HEK293T (cell line): ENCODE measurements around the gene HNRNPDL.

Experiments used
- BHLHE40 ChIP-seq: fragments of 450-650 bp; IDR thresholded peaks from 2 replicates; pipeline ENCODE4 v1.6.1; 2016; ENCODE audit warnings: mild to moderate bottlenecking, moderate library complexity, borderline replicate concordance
- ELF4 ChIP-seq: fragments of 450-650 bp; IDR thresholded peaks from 2 replicates; pipeline ENCODE4 v1.6.1; 2017; ENCODE audit warnings: antibody characterized with exemption
- FOXM1 ChIP-seq: fragments of 450-650 bp; IDR thresholded peaks from 2 replicates; pipeline ENCODE4 v1.6.1; 2017; ENCODE audit warnings: mild to moderate bottlenecking, borderline replicate concordance
- L3MBTL2 ChIP-seq: fragments of 450-650 bp; conservative IDR thresholded peaks from 2 replicates; pipeline ENCODE4 v1.6.1; 2016; ENCODE audit warnings: mild to moderate bottlenecking
- NFRKB ChIP-seq: fragments of 450-650 bp; IDR thresholded peaks from 2 replicates; pipeline ENCODE4 v1.6.1; 2016; ENCODE audit warnings: mild to moderate bottlenecking, moderate library complexity

GRCh38 chr4:82430193-82430963 lies at the start of gene HNRNPDL, which contains the start of gene ENOPH1:
- TF ChIP-seq NFRKB (no peak), FOXM1 (0 out of 2 replicates have a peak, but pooled peaks have one; percentile 3), BHLHE40 (no peak), L3MBTL2 (peak; percentile 94), ELF4 (no peak)
